Endothelial cell (in vitro differentiated cells): ENCODE data around the gene APOL2. TPM values are rescaled to one million over a fixed set of nuclear protein-coding genes. Genes with fewer than 3 reads are reported as not detected.

ENCODE experiments used
- DNase-seq: peaks from one replicate; pipeline ENCODE4 v3.0.0; 2021; ENCODE audit warnings: low spot score
- H3K27ac Mint-ChIP-seq: one replicate; pipeline ENCODE4 v1.8.0; 2021; ENCODE audit warnings: mixed read lengths, inconsistent platforms; ENCODE audit not compliant: unreplicated experiment
- H3K27me3 Mint-ChIP-seq: one replicate; pipeline ENCODE4 v1.8.0; 2021; ENCODE audit warnings: mild to moderate bottlenecking, moderate library complexity, mixed read lengths, inconsistent platforms; ENCODE audit not compliant: unreplicated experiment
- H3K36me3 Mint-ChIP-seq: one replicate; pipeline ENCODE4 v1.8.0; 2021; ENCODE audit warnings: mild to moderate bottlenecking, low read depth, mixed read lengths, inconsistent platforms; ENCODE audit not compliant: unreplicated experiment
- H3K4me1 Mint-ChIP-seq: one replicate; pipeline ENCODE4 v1.8.0; 2021; ENCODE audit warnings: mild to moderate bottlenecking, mixed read lengths, inconsistent platforms; ENCODE audit not compliant: unreplicated experiment
- H3K4me3 Mint-ChIP-seq: one replicate; pipeline ENCODE4 v1.8.0; 2021; ENCODE audit warnings: mild to moderate bottlenecking, mixed read lengths, inconsistent platforms; ENCODE audit not compliant: unreplicated experiment
- H3K9me3 Mint-ChIP-seq: one replicate; pipeline ENCODE4 v1.8.0; 2021; ENCODE audit warnings: mixed read lengths, inconsistent platforms; ENCODE audit not compliant: unreplicated experiment
- total RNA-seq: library from RNA; stranded (reverse); fragmentation: NEBNext Ultra II Directional; extraction: Animal tissue kit (Norgen Biotek cat#: 25700); gene quantifications from one replicate; pipeline ENCODE4 v1.2.1, GENCODE V29; 2021; ENCODE audit not compliant: unreplicated experiment
- TF ChIP-seq, protein P1 (sequence below): fragments of 200-600 bp; sonication (generic); IDR thresholded peaks from one replicate; pipeline ENCODE4 v1.5.0; 2021; ENCODE audit warnings: antibody characterized with exemption; ENCODE audit not compliant: unreplicated experiment

APOL2 gene
- total RNA-seq, 1 donor from 2014 or later = 55.3 TPM

DNA sequence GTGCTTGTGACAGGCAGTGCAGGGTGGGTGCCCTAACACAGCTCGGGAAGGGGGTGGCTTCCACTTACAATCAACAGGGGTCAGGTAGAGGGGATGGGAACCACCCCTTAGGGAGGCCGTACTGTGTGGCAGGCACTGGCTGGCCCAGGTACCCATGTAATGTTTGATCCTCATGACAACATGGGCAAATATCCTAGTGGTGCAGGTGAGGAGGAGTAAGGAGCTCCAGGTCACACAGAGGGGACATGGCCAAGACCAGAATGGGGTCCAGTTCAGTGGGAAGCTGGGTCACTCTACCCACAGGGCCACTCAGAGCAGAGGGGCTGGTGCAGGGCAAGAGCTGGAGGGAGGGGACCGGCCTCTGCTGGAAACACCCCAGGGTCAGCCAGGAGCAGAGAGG, 40.8 kb downstream of the APOL2 start:
- H3K4me1 Mint-ChIP-seq = peaks cover 73% of the 10 kb centered on the region
- H3K27me3 Mint-ChIP-seq = peaks cover 6% of the 10 kb centered on the region
- no peaks in the 10 kb centered on the region for H3K9me3 Mint-ChIP-seq
- peak overlapping the region; percentile 100 for H3K27ac Mint-ChIP-seq
- no peak for DNase-seq
- H3K4me3 Mint-ChIP-seq = peak overlapping the region; percentile 53
- TF ChIP-seq, protein P1, sequence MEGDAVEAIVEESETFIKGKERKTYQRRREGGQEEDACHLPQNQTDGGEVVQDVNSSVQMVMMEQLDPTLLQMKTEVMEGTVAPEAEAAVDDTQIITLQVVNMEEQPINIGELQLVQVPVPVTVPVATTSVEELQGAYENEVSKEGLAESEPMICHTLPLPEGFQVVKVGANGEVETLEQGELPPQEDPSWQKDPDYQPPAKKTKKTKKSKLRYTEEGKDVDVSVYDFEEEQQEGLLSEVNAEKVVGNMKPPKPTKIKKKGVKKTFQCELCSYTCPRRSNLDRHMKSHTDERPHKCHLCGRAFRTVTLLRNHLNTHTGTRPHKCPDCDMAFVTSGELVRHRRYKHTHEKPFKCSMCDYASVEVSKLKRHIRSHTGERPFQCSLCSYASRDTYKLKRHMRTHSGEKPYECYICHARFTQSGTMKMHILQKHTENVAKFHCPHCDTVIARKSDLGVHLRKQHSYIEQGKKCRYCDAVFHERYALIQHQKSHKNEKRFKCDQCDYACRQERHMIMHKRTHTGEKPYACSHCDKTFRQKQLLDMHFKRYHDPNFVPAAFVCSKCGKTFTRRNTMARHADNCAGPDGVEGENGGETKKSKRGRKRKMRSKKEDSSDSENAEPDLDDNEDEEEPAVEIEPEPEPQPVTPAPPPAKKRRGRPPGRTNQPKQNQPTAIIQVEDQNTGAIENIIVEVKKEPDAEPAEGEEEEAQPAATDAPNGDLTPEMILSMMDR = no peak
- H3K36me3 Mint-ChIP-seq = peaks cover 5% of the 10 kb centered on the region

DNA sequence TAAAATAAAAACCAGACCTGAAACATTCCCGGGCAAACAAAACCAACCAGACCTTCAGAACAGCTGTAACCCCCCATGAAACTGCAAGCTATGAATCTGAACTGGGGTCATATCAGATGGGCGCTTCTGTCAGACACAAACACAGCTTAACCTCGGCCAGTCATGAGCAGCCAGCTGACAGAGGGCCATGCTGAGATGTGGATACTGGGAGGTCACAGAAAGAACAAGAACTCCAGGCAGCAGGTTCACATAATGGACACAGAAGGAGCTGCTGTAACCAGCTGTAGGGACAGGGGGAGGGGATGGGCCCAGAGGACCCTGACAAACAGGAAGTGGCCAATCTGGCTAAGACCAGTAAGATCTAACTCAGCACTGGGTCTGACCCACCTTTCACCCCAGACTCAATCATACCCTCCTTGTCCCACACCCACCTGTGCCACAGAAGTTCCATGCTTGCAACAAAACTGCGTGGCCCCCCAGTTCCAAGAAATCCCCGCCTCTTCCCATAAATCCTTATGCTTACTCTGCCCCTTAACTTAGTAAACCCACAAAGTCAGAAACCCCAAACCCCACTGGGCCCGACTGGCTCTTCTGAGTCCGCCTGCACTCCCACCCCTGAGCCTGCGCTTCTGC, 41.7 kb downstream of the APOL2 start:
- Mint-ChIP-seq H3K4me3 (no peak overlapping the region), H3K36me3 (peaks cover 5% of the 10 kb centered on the region), H3K27ac (peak overlapping the region; percentile 100), H3K27me3 (peaks cover 5% of the 10 kb centered on the region), H3K4me1 (peaks cover 71% of the 10 kb centered on the region), H3K9me3 (no peaks in the 10 kb centered on the region)
- DNase-seq = peak; percentile 13
- TF ChIP-seq, protein P1 = no peak

DNA sequence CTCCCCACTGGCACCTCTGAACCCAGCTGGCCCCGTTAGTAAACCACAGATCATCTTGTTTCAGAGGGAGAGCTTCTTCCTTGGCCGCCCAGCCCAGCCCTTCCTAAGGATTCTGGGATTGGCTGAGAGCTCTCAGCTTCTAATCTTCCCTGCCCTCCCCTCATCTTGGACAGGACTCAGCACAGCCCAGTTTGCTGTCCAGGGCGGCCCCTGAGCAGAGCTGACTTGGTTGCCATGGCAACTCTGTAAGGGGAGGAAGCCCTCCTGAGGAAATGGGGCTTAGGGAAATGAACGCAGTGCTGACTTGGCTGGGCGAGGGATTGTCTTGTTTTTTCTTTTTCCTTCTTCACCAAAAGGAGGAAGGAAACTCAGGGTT, 42.3 kb downstream of the APOL2 start:
- H3K9me3 Mint-ChIP-seq = no peaks in the 10 kb centered on the region
- peaks cover 70% of the 10 kb centered on the region for H3K4me1 Mint-ChIP-seq
- DNase-seq = peak; percentile 61
- H3K27me3 Mint-ChIP-seq = peaks cover 5% of the 10 kb centered on the region
- peaks cover 5% of the 10 kb centered on the region for H3K36me3 Mint-ChIP-seq
- H3K27ac Mint-ChIP-seq = peak overlapping the region; percentile 100
- peak overlapping the region; percentile 15 for H3K4me3 Mint-ChIP-seq
- TF ChIP-seq, protein P1 = no peak

DNA sequence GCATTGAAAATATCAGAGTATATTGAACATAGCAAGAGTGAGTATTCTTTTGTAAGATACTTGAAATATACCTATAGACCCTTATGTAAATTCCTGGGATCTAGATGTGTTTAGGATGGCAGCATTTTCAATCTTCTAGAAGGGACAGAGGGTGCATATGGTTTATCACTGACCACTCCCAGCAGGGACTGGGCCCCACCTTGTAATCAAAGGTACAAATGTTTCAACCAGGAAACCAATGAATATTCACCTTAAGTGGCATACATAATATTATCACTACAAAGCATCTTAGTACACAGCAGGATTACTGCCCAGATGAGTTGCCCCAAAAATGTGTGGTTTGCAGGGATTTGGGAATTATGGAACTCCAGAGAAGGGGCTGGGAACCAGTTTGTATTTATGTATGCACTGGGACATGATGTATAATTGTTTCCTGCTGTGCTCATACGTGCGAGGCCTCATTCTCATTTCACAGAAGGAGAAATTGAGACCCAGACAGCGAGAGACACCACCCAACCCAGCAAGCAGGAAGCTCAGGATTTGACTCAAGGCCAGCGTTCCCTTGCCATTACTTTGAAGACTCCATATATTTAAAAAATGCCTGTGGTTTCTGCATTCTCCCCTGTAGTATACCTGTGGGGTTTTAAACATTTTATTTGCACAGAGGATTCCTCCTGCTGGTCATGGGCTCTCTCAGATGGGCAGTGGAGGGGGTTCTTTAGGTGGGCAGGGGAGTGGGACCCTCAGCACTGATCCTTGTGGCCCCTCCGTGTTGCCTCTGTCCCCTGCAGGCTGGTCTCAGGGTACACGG, 42.9 kb downstream of the APOL2 start:
- no peak overlapping the region for H3K4me3 Mint-ChIP-seq
- peak overlapping the region; percentile 100 for H3K27ac Mint-ChIP-seq
- H3K27me3 Mint-ChIP-seq = peaks cover 5% of the 10 kb centered on the region
- no peaks in the 10 kb centered on the region for H3K9me3 Mint-ChIP-seq
- DNase-seq = no peak
- H3K36me3 Mint-ChIP-seq = peaks cover 5% of the 10 kb centered on the region
- H3K4me1 Mint-ChIP-seq = peaks cover 70% of the 10 kb centered on the region
- TF ChIP-seq, protein P1 = no peak

DNA sequence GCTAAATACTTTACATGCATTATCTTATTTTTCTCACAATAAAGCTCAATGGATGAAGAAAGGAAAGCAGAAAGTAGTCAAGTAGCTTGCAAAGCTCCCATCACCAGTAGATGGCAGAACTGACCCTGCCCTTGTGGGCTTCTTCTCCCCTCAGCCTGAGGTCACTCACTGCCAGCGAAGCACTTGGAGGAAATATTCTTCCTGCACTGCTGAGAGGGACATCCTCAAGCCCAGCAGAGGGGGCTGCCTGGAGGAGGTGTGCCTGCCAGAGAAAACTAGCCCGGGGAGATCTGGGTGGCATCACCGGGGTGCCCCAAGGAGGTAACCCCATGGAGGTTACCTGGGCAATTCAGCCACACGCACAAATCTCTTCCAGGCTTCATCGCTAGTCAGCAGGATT, 44.4 kb downstream of the APOL2 start:
- Mint-ChIP-seq H3K27ac (no peak overlapping the region), H3K9me3 (no peaks in the 10 kb centered on the region), H3K36me3 (peaks cover 8% of the 10 kb centered on the region), H3K27me3 (peaks cover 9% of the 10 kb centered on the region), H3K4me3 (no peak overlapping the region), H3K4me1 (peaks cover 60% of the 10 kb centered on the region)
- DNase-seq = peak; percentile 67
- TF ChIP-seq, protein P1 = no peak
